Esophagus (tissue), 2 donors: Measurements from ENCODE around the gene S100A1. TPM values are rescaled to one million over a fixed set of nuclear protein-coding genes. Genes with fewer than 3 reads are reported as not detected.
A peak's percentile ranks its signal among the peaks of the same experiment; 100 is the strongest.

ENCODE experiments used
- H3K27ac ChIP-seq, 2 donors: one replicate each; pipeline ENCODE4 v1.5.1; 2013; ENCODE audit warnings: low read depth in 2 of 2, mild to moderate bottlenecking in 2 of 2, inconsistent platforms in 1 of 2, low read length in 1 of 2, moderate library complexity in 1 of 2
- H3K27me3 ChIP-seq, 2 donors: one replicate each; pipeline ENCODE4 v1.6.1; 2013; ENCODE audit warnings: low read length in 2 of 2, control low read depth in 1 of 2, mild to moderate bottlenecking in 1 of 2; ENCODE audit not compliant: insufficient read depth in 2 of 2, control insufficient read depth in 1 of 2
- H3K36me3 ChIP-seq, 2 donors: one replicate each; pipeline ENCODE4 v1.6.1; 2013; ENCODE audit warnings: low read length in 1 of 2; ENCODE audit not compliant: control insufficient read depth in 2 of 2, insufficient read depth in 2 of 2
- H3K4me1 ChIP-seq, 2 donors: one replicate each; pipeline ENCODE4 v1.6.1; 2013; ENCODE audit warnings: low read length in 1 of 2; ENCODE audit not compliant: control insufficient read depth in 2 of 2, insufficient read depth in 2 of 2
- H3K4me3 ChIP-seq, 2 donors: one replicate each; pipeline ENCODE4 v1.5.1; 2013; ENCODE audit warnings: low read length in 2 of 2, mild to moderate bottlenecking in 2 of 2, low read depth in 1 of 2, moderate library complexity in 1 of 2
- H3K9me3 ChIP-seq, 2 donors: one replicate each; pipeline ENCODE4 v1.6.1; 2013; ENCODE audit warnings: mild to moderate bottlenecking in 2 of 2, low read depth in 1 of 2, low read length in 1 of 2, moderate library complexity in 1 of 2; ENCODE audit not compliant: control insufficient read depth in 2 of 2, insufficient read depth in 1 of 2
- WGBS, 2 donors: extraction: QIAGEN DNeasy Blood & Tissue Kit; methylation state at CpG; one replicate each; pipeline ENCODE4 v1.1.7; 2013; 5-methylcytosine and 5-hydroxymethylcytosine counted together
- polyA plus RNA-seq, 2 donors: library from polyadenylated mRNA; stranded (reverse); fragments of 200-250 nt; gene quantifications; one replicate each; pipeline ENCODE4 v1.2.3, GENCODE V29; 2013
- donor health status: healthy with polysubstance abuse.
- donor health status: Bipolar disorder and iron deficiency.

The S100A1 gene
- polyA plus RNA-seq, 2 donors, result 0.93 to 2.3 TPM

DNA sequence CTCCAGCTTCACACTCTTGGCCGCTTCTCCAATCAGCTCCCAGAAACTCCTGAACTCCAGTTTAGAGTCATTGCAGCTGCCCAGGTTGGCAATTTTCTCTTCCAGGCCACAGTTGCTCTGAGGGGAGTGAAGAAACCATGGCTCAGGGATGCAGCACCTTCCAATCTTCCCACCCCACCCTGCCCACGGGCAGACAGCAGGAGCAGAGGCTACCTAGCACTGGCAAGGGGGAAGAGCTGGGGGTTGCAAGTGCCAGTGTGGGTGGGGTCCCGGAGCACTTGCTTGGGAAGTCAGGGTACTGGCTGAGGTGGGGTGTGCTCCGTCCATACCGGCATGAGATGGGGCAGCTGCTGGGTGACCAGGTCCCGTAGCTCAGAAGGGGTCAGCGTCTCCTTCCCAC, 13.3 kb upstream of the S100A1 start:
- Histone ChIP-seq H3K4me1 (peaks cover 2 to 18% of the 10 kb centered on the region in 2 donors), H3K4me3 (peak overlapping the region; percentile 60 to 93), H3K27me3 (no peaks in the 10 kb centered on the region), H3K9me3 (no peaks in the 10 kb centered on the region), H3K36me3 (no peaks in the 10 kb centered on the region), H3K27ac (peak overlapping the region; percentile 96 to 98)
- 63 to 77% methylated on average over 7 of the region's 7 CpGs for WGBS, 2 donors

DNA sequence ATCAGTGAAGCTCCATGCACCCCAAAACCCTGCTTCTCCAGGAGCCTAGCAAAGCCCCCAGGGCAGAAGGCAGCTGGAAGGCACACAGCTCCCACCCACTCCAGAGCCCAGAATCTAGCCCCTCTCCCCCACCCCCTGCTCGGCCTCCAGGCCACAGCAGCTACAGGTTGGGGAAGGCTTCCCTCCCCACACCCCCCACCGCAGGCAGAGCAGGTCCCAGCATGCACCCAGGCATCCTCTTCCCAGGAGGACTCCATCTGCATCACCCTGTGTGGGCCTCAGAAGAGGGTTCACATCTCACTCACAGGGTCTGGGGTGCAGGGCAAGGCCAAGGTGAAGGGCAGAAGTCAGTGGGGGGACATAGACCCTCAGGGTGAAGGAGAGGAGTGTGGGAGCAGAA, 12.8 kb upstream of the S100A1 start:
- Histone ChIP-seq H3K4me3 (peak overlapping the region; percentile 60 to 93), H3K4me1 (peaks cover 2 to 15% of the 10 kb centered on the region in 2 donors), H3K36me3 (no peaks in the 10 kb centered on the region), H3K9me3 (no peaks in the 10 kb centered on the region), H3K27ac (peak overlapping the region; percentile 96 to 98), H3K27me3 (no peaks in the 10 kb centered on the region)
- WGBS, 2 donors, result 53 to 67% methylated on average over 2 of the region's 2 CpGs

DNA sequence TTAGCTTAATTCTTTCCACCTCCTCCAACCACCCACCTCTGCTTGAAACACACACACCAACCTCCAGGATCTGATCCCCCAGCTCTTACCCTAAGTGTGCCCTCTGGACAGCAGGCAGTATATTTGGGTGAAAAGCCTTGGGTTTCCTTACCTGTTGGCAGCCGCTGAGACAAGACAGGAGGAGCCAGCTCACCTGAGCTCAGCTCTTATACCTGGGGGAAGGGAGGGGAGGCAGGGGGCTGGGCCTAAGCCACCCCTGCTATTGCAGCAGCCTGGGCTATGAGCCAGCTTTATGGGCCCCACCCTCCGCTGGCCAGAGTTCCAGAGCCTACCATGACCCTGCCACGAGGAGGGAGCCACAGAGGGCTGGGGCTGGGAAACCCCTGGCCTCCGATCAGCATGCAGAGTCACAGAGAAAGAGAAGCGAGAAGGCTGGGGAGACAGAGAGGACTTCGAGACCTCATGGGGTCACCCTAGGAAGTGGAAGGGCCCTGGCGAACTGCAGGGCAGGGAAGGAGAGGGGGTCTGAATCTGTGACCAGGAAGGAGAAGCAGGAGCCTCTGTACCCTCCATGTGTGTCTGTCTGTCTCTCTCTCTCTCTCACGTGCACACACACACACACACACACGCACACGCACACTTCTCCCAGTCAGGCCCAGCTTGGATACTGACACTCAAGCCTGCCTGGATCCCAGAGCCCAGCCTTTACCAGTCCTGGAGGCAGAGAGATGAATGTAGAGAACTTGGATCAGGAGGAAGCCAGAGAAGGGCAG, 11.9 kb upstream of the S100A1 start, which contains the start of gene S100A14:
Gene S100A14, minus strand, starts transcription at position 182 of the 773 bp plus-strand sequence. CDS start 467 bp downstream, outside the sequence.
- WGBS, 2 donors, result 26 to 44% methylated on average over 7 to 10 of the region's 10 CpGs
- H3K27me3 ChIP-seq, result no peaks in the 10 kb centered on the region
- no peaks in the 10 kb centered on the region for H3K9me3 ChIP-seq
- no peaks in the 10 kb centered on the region for H3K36me3 ChIP-seq
- peak within 1 kb of the TSS; percentile 96 to 98 for H3K27ac ChIP-seq
- peaks cover 2 to 13% of the 10 kb centered on the region in 2 donors for H3K4me1 ChIP-seq
- H3K4me3 ChIP-seq, result peak within 1 kb of the TSS; percentile 60 to 93

DNA sequence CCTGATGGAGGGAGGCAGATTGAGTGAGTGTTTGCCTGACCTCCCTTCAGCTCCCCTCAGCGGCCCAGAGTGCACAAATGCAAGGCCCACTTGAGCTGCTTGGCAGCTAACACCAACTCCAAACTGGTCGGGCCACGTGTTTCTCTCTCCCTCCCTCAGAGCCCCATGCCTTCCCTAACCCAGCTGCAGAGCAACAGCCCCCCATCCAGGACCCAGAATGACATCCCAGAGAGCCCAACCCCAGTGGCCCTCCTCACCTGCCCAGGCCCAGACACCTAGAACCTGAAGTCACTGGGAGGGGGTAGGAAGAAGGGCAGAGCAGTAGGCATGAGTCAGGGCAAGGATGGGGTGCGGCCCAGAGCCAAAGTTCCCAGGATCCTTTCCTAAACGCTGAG, 11.3 kb upstream of the S100A1 start:
- Histone ChIP-seq H3K27ac (peak overlapping the region; percentile 96 to 98), H3K27me3 (no peaks in the 10 kb centered on the region), H3K4me1 (peaks cover 2 to 13% of the 10 kb centered on the region in 2 donors), H3K4me3 (peak overlapping the region in 1 of 2 donors; percentile 36), H3K9me3 (no peaks in the 10 kb centered on the region), H3K36me3 (no peaks in the 10 kb centered on the region)
- WGBS, 2 donors, result 43 to 52% methylated on average over 5 of the region's 5 CpGs

DNA sequence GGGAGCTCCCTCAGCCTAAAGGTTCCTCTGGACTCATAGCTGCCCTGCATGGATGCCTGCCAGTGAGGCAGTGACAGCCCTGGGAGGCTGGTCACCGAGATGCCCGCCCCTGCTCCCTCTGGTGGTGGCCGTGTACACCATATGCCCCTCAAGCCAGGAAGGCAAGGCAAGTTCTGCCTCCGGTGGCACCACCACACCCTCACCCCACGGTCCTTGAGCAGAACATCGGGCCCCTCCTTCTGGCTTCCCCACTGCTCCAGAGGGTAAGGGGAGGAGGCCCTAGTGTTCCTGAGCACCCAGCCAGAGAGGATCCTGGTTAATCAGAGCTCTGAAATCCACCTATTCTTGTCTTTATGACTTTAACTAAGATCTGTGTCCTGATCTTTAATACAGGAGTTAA, 10.6 kb upstream of the S100A1 start:
- peaks cover 2 to 13% of the 10 kb centered on the region in 2 donors for H3K4me1 ChIP-seq
- H3K36me3 ChIP-seq, result no peaks in the 10 kb centered on the region
- no peaks in the 10 kb centered on the region for H3K9me3 ChIP-seq
- no peak overlapping the region for H3K4me3 ChIP-seq
- no peaks in the 10 kb centered on the region for H3K27me3 ChIP-seq
- peak overlapping the region; percentile 96 to 98 for H3K27ac ChIP-seq
- whole genome bisulfite sequencing, 2 donors, result 24 to 45% methylated on average over 6 of the region's 6 CpGs

DNA sequence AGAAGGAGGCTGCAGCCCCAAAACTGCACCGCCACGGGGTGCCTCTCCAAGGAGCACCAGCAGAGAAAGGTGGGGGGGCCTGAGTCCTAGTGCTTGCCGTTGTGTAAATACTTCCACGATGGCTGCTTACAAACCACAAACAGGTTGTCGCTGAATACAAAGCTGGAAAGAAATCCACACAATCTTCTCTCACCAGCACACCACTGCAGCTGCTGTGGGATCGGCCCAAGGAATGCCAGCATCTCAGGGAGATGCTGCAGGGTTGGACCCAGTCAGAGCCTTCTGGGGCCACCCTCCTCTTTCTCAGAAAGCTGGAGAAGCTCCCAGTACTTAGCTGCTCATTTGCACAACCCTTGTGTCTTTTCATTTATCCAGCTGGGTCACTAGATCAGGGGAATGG, 9.1 kb upstream of the S100A1 start:
- Histone ChIP-seq H3K27ac (peak overlapping the region; percentile 96 to 98), H3K27me3 (no peaks in the 10 kb centered on the region)
- WGBS, 2 donors, result 96 to 100% methylated on average over 6 of the region's 6 CpGs

DNA sequence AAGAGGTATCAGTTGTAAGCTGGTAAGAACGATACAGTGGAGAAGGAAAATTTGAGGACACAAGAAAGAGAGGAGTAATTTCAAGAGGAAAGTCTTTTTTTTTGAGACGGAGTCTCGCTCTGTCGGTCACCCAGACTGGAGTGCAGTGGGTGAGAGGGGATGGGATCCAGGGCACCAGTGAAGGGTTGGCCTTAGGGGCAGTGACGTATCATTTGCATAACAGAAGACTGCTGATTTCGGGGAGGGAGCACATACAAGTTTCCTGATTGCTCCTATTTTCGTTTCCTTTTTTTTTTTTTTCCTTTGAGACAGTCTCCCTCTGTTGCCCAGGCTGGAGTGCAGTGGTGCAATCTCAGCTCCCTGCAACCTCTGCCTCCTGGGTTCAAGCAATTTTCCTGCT, 5.1 kb upstream of the S100A1 start:
- H3K4me3 ChIP-seq, result no peak overlapping the region
- no peaks in the 10 kb centered on the region for H3K9me3 ChIP-seq
- H3K27ac ChIP-seq, result no peak overlapping the region
- H3K4me1 ChIP-seq, result peaks cover 0 to 7% of the 10 kb centered on the region in 2 donors
- 83 to 86% methylated on average over 6 to 7 of the region's 7 CpGs for WGBS, 2 donors
- H3K27me3 ChIP-seq, result no peaks in the 10 kb centered on the region
- H3K36me3 ChIP-seq, result no peaks in the 10 kb centered on the region

More for the DNA sequence above, 9.1 kb upstream of the S100A1 start:
- Histone ChIP-seq H3K9me3 (no peaks in the 10 kb centered on the region), H3K4me1 (peaks cover 2 to 13% of the 10 kb centered on the region in 2 donors), H3K4me3 (no peak overlapping the region), H3K36me3 (no peaks in the 10 kb centered on the region)

DNA sequence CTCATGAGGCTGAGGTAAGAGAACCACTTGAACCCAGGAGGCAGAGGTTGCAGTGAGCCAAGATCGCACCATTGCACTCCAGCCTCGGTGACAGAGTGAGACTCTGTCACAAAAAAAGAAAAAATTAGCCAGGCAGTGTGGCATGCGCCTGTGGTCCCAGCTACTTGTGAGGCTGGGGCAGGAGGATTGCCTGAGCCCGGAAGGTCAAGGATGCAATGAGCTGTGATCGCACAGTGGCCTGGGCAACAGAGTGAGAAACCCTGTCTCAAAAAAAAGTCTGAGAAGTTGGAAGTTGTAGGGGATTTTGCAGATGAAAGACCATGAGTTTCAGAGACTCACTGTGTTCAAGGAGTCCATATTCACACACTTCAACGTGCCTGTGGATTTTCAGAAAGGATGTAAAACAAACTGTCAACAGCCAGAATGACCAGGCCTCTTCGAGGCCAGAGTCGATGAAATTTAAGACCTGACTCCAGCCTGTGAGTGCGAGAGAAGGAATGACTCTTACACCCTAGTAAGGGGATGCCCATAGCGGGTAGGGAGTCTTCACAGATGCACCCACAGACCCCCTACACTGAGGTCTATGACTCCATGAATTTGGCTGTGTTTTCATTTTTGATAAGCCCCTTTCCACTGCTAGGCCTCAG, 3.1 kb upstream of the S100A1 start:
- Histone ChIP-seq H3K27ac (no peak overlapping the region), H3K9me3 (no peaks in the 10 kb centered on the region), H3K4me1 (peaks cover 0 to 7% of the 10 kb centered on the region in 2 donors), H3K36me3 (no peaks in the 10 kb centered on the region), H3K27me3 (no peaks in the 10 kb centered on the region), H3K4me3 (no peak overlapping the region)
- 88 to 95% methylated on average over 10 of the region's 10 CpGs for WGBS, 2 donors

DNA sequence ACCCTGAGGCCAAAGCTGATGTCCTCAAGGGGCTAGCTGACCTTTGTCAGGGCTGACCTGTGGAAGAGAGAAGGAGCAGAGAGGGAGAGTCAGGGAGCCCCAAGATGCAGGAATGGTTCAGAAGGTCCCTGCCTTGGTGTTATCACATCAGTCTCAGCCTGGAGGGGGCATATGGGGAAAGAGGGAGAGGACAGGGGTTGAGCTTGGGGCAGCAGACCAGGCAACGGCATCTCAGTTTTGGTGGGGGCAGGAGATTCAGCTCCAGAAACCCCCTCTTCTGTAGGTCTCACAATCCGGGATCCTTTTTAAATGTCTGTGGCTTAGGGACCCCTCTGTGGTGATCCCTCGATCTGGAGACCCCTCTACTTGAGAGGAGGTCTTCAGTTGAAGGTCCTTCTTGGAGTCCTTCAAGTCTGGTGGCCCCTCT, 1.7 kb upstream of the S100A1 start:
- H3K27me3 ChIP-seq, result no peaks in the 10 kb centered on the region
- no peaks in the 10 kb centered on the region for H3K9me3 ChIP-seq
- no peaks in the 10 kb centered on the region for H3K36me3 ChIP-seq
- peak overlapping the region; percentile 88 to 92 for H3K27ac ChIP-seq
- H3K4me1 ChIP-seq, result peaks cover 0 to 7% of the 10 kb centered on the region in 2 donors
- 46 to 81% methylated on average over 3 of the region's 3 CpGs for WGBS, 2 donors
- peak overlapping the region; percentile 41 to 65 for H3K4me3 ChIP-seq
